B cell (primary cell): Measurements from ENCODE around the gene MAP3K19.

Source experiments
- CTCF ChIP-seq: fragments of 200-600 bp; IDR thresholded peaks from one replicate; pipeline ENCODE4 v1.8.0; 2022; ENCODE audit warnings: antibody characterized with exemption, mild to moderate bottlenecking
- EZH2 ChIP-seq: IDR thresholded peaks from 2 replicates; pipeline ENCODE4 v1.6.1; 2012; ENCODE audit warnings: borderline replicate concordance, low read depth, mild to moderate bottlenecking, moderate library complexity, low read length; ENCODE audit not compliant: insufficient read depth, poor library complexity, severe bottlenecking

GRCh38 chr2:134936691-134937090, 110.6 kb downstream of the MAP3K19 start:
- TF ChIP-seq CTCF (no peak), EZH2 (no peak)
